GM12874 (cell line): ENCODE results near the gene C9orf153.

Source experiments
- TF ChIP-seq, protein P1 (sequence below): IDR thresholded peaks from 2 replicates; pipeline ENCODE4 v1.5.1; 2011; ENCODE audit warnings: low read depth, mild to moderate bottlenecking, control low read depth, low read length, moderate library complexity; ENCODE audit not compliant: insufficient read depth

C9orf153 gene

GRCh38 chr9:86175223-86175622 is 84.2 kb downstream of the C9orf153 start:
- TF ChIP-seq, protein P1, sequence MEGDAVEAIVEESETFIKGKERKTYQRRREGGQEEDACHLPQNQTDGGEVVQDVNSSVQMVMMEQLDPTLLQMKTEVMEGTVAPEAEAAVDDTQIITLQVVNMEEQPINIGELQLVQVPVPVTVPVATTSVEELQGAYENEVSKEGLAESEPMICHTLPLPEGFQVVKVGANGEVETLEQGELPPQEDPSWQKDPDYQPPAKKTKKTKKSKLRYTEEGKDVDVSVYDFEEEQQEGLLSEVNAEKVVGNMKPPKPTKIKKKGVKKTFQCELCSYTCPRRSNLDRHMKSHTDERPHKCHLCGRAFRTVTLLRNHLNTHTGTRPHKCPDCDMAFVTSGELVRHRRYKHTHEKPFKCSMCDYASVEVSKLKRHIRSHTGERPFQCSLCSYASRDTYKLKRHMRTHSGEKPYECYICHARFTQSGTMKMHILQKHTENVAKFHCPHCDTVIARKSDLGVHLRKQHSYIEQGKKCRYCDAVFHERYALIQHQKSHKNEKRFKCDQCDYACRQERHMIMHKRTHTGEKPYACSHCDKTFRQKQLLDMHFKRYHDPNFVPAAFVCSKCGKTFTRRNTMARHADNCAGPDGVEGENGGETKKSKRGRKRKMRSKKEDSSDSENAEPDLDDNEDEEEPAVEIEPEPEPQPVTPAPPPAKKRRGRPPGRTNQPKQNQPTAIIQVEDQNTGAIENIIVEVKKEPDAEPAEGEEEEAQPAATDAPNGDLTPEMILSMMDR = no peak
